PC-9 (cell line): ENCODE results near the gene LSMEM2. TPM values are rescaled to one million over a fixed set of nuclear protein-coding genes. Genes with fewer than 3 reads are reported as not detected.

ENCODE experiments used
- BruUV-seq: library from RNA; stranded (reverse); fragments of 400-500 nt; replicated peaks from 2 replicates; lab custom pipeline; 2021; lab: Mats Ljungman, UMichigan
- CTCF ChIA-PET: fragments of 300-600 bp; sonication (Branson Sonifier 250); formaldehyde crosslinking; loops from one replicate; lab custom pipeline; 2022; ENCODE audit warnings: antibody characterized with exemption; lab: Charles Lee
- POLR2A ChIA-PET: fragments of 300-600 bp; sonication (Branson Sonifier 250); formaldehyde crosslinking; loops from one replicate; lab custom pipeline; 2022; ENCODE audit warnings: antibody characterized with exemption; ENCODE audit not compliant: unreplicated experiment; lab: Charles Lee
- DNase-seq, 2 experiments: peaks; one replicate each; pipeline versions ENCODE4 v3.0.0 to v3.0.0-alpha.2; 2015 to 2022; ENCODE audit warnings: mixed read lengths in 1 of 2
- H2AFZ ChIP-seq: fragments of 200-600 bp; sonication (generic); 2 replicates; pipeline ENCODE4 v1.8.1; 2017; ENCODE audit warnings: antibody characterized with exemption
- H3F3A ChIP-seq: fragments of 200-600 bp; sonication (generic); 2 replicates; pipeline ENCODE4 v1.8.1; 2017; ENCODE audit warnings: antibody characterized with exemption, mild to moderate bottlenecking, low read depth; ENCODE audit not compliant: insufficient read depth
- H3K27ac ChIP-seq: fragments of 200-600 bp; sonication (generic); 2 replicates; pipeline ENCODE4 v1.6.1; 2016; ENCODE audit warnings: mixed run types
- H3K27me3 ChIP-seq: fragments of 200-600 bp; sonication (generic); 2 replicates; pipeline ENCODE4 v1.6.1; 2016; ENCODE audit warnings: low read depth, mixed run types; ENCODE audit not compliant: insufficient read depth
- H3K36me3 ChIP-seq: fragments of 200-600 bp; sonication (generic); 2 replicates; pipeline ENCODE4 v1.6.1; 2016; ENCODE audit warnings: low read depth, mixed run types
- H3K4me1 ChIP-seq: fragments of 200-600 bp; sonication (generic); replicated peaks from 2 replicates; pipeline ENCODE4 v1.6.1; 2016; ENCODE audit warnings: mixed run types; ENCODE audit not compliant: insufficient read depth
- H3K4me2 ChIP-seq: fragments of 200-600 bp; sonication (generic); 2 replicates; pipeline ENCODE4 v1.6.1; 2017; ENCODE audit warnings: mixed run types
- H3K4me3 ChIP-seq: fragments of 200-600 bp; sonication (generic); 2 replicates; pipeline ENCODE4 v1.6.1; 2016; ENCODE audit warnings: mixed run types
- H3K79me2 ChIP-seq: fragments of 200-600 bp; sonication (generic); 2 replicates; pipeline ENCODE4 v1.6.1; 2017; ENCODE audit warnings: low read depth, mixed run types
- H3K9me2 ChIP-seq: fragments of 200-600 bp; sonication (generic); 2 replicates; pipeline ENCODE4 v1.8.1; 2017; ENCODE audit warnings: mild to moderate bottlenecking; ENCODE audit not compliant: insufficient read depth
- H3K9me3 ChIP-seq: fragments of 200-600 bp; sonication (generic); 2 replicates; pipeline ENCODE4 v1.8.1; 2016; ENCODE audit warnings: low read depth; ENCODE audit not compliant: insufficient read depth
- H4K20me1 ChIP-seq: fragments of 200-600 bp; sonication (generic); 2 replicates; pipeline ENCODE4 v1.8.1; 2017; ENCODE audit not compliant: insufficient read depth
- EZH2 ChIP-seq: fragments of 200-600 bp; sonication (generic); IDR thresholded peaks from 2 replicates; pipeline ENCODE4 v1.8.0; 2017; ENCODE audit warnings: antibody characterized with exemption, low read depth
- intact Hi-C: fragments of 100-400 bp; cut with micrococcal nuclease; formaldehyde crosslinking; loops from one replicate; pipeline ENCODE4 v1.10.0; 2022; ENCODE audit not compliant: unreplicated experiment
- total RNA-seq: library from RNA; stranded (reverse); gene quantifications from 2 replicates; pipeline ENCODE4 v1.2.3, GENCODE V29; 2021
- TF ChIP-seq, protein P1 (sequence below): fragments of 200-600 bp; sonication (generic); conservative IDR thresholded peaks from 2 replicates; pipeline ENCODE4 v1.6.1; 2017; ENCODE audit warnings: mixed run types, antibody characterized with exemption, mild to moderate bottlenecking, moderate library complexity

The LSMEM2 gene
- total RNA-seq, 1 experiment from 2014 or later = 0.55 TPM

- Histone ChIP-seq H3K9me3 (no peaks in the 10 kb centered on the region), H3K27me3 (no peaks in the 10 kb centered on the region), H3K27ac (peak overlapping the region; percentile 16; the same call in 1 of the 2 replicates), H3K9me2 (no peaks in the 10 kb centered on the region), H4K20me1 (no peaks in the 10 kb centered on the region; the same call in 1 of the 2 replicates), H3K4me3 (no peak overlapping the region), H3K4me2 (peak overlapping the region; percentile 23; the same call in 1 of the 2 replicates), H3K4me1 (peaks cover 33% of the 10 kb centered on the region), H2AFZ (no peak overlapping the region), H3F3A (peaks cover 29% of the 10 kb centered on the region), H3K36me3 (no peaks in the 10 kb centered on the region), H3K79me2 (peaks cover 20% of the 10 kb centered on the region)
- no peak for TF ChIP-seq EZH2
- TF ChIP-seq, protein P1, sequence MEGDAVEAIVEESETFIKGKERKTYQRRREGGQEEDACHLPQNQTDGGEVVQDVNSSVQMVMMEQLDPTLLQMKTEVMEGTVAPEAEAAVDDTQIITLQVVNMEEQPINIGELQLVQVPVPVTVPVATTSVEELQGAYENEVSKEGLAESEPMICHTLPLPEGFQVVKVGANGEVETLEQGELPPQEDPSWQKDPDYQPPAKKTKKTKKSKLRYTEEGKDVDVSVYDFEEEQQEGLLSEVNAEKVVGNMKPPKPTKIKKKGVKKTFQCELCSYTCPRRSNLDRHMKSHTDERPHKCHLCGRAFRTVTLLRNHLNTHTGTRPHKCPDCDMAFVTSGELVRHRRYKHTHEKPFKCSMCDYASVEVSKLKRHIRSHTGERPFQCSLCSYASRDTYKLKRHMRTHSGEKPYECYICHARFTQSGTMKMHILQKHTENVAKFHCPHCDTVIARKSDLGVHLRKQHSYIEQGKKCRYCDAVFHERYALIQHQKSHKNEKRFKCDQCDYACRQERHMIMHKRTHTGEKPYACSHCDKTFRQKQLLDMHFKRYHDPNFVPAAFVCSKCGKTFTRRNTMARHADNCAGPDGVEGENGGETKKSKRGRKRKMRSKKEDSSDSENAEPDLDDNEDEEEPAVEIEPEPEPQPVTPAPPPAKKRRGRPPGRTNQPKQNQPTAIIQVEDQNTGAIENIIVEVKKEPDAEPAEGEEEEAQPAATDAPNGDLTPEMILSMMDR = no peak
- DNase-seq = peak; percentile 32 to 74
- intact Hi-C loops = no loop called here
- POLR2A ChIA-PET = interaction anchor here (0.6 to 1.2 kb wide), 3 partner anchors 13 to 374 kb away, joined by 3 to 6 read pairs (median 4); no protein-coding TSS in a partner anchor
- CTCF ChIA-PET = interaction anchor here (0.5 to 1.0 kb wide), 2 partner anchors 10 to 15 kb away, joined by 3 to 5 read pairs; no protein-coding TSS in a partner anchor
- no TSS peak for BruUV-seq
Observed at GRCh38 chr3:50248387-50248786, 30.5 kb upstream of the LSMEM2 start.

- Histone ChIP-seq H4K20me1 (no peaks in the 10 kb centered on the region; the same call in 1 of the 2 replicates), H3K4me3 (no peak overlapping the region), H3K79me2 (peaks cover 20% of the 10 kb centered on the region), H3F3A (peaks cover 25% of the 10 kb centered on the region), H3K4me2 (no peak overlapping the region), H2AFZ (no peak overlapping the region), H3K4me1 (peaks cover 33% of the 10 kb centered on the region), H3K9me2 (no peaks in the 10 kb centered on the region), H3K27ac (no peak overlapping the region), H3K36me3 (no peaks in the 10 kb centered on the region), H3K27me3 (no peaks in the 10 kb centered on the region), H3K9me3 (no peaks in the 10 kb centered on the region)
- DNase-seq = no peak
- intact Hi-C loops = no loop called here
- CTCF ChIA-PET = interaction anchor here (0.6 kb wide), 1 partner anchor 10 kb away, joined by 5 read pairs; no protein-coding TSS in a partner anchor
- BruUV-seq = no TSS peak
- no peak for TF ChIP-seq EZH2
- TF ChIP-seq, protein P1 = no peak
- POLR2A ChIA-PET = no interaction called here
Observed at GRCh38 chr3:50249457-50249856, 29.4 kb upstream of the LSMEM2 start.

- intact Hi-C loops = no loop called here
- ChIA-PET POLR2A (interaction anchor here (0.5 kb wide), 1 partner anchor 100 kb away, joined by 6 read pairs; no protein-coding TSS in a partner anchor), CTCF (no interaction called here)
- H3K79me2 ChIP-seq = peaks cover 20% of the 10 kb centered on the region
- no peaks in the 10 kb centered on the region; the same call in 1 of the 2 replicates for H4K20me1 ChIP-seq
- no peaks in the 10 kb centered on the region for H3K9me3 ChIP-seq
- H3K27ac ChIP-seq = no peak overlapping the region
- no peaks in the 10 kb centered on the region for H3K36me3 ChIP-seq
- H3K27me3 ChIP-seq = no peaks in the 10 kb centered on the region
- no peak for DNase-seq
- H3K4me1 ChIP-seq = peaks cover 33% of the 10 kb centered on the region
- peaks cover 22% of the 10 kb centered on the region for H3F3A ChIP-seq
- no peaks in the 10 kb centered on the region for H3K9me2 ChIP-seq
- H3K4me3 ChIP-seq = no peak overlapping the region
- no peak overlapping the region for H2AFZ ChIP-seq
- no TSS peak for BruUV-seq
- TF ChIP-seq, protein P1 = no peak
- no peak for TF ChIP-seq EZH2
- H3K4me2 ChIP-seq = no peak overlapping the region
Observed at GRCh38 chr3:50250514-50250913, 28.4 kb upstream of the LSMEM2 start.
